ENCODE measurements around the gene S1PR3.

S1PR3 gene

GRCh38 chr9:88993327-88993726 is 2.1 kb downstream of the S1PR3 start:
- DNase-seq, result no peak

DNA sequence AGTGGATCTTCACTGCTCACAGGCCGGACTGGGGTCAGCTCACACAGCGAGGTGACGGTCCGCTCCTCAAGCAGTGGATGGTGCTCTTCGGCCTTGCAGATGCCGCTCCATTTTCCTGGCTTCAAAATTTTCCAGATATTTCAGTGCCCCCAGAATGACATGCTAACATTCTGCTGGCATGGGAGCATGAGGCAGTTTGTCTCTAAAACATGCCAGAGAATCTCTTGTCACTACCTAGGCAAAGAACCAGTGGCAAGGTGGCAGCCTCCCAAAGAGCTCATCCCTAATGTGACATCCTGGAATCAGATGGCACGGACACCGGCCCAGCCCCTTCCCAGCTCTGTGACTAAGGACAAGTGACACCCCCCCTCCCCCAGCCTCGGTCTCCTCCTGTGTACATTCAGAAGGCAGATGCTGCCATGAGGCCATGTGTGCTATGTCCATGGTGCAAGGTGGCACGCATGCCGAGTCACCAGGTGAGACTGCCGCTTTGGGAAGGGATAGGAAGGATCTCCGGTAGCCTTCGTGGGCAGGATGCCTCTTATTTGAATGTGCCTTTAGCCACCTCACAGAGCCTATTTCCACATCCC is 2.7 kb downstream of the S1PR3 start:
- DNase-seq, result no peak

DNA sequence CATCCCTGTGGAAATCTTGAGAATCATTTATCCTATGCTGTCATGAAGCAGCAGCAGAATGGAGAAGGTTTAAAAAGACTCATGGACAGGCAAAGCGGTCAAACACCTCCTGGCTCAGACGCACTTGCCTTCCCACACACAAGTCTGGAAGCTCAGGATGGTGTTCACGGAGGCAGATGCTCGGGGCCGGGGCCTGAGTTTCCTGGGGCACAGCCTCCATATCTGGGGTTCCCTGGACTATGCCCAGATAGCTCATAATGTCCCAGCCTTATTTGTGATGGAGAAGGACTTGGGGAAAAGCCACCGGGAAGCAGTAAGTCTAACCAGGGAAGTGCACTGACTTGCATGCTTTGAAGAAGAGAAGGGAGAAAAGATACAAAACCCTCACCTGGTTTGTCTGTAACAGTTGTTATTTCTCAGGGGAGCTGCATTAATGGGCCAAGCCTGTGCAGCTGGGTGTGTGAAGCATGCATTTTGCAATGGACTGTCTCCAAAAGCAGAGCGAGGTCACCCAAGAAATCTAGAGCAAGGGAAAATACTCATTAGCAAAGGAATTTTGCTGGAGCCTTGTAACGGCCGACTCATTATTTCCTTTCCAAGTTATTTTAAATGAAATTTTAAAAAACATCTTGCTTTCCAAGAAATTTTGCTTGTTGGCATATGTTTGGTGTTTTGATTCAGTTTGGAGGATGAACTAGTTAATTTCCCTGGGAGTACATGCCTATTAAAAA is 3.4 kb downstream of the S1PR3 start:
- peak; percentile 53 for DNase-seq

DNA sequence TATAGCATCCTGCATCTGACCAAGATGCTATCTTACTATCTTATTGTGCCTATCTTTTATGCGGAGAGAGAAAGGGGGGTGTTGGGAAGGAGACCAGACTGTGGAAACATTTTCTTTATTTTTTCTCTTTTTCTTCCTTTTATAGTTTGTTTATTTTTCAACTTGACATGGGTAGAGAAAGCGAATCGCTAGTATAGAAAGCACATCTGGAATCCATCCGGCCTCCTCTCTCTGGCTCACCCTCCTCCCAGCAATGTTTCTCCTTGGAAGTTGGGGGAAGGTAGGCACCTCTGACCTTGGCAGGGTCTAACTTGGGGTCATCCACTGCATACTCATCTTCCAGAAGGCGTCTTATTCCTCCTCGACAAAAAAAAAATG is 3.9 kb downstream of the S1PR3 start:
- no peak for DNase-seq

- DNase-seq, result no peak
Measured at GRCh38 chr9:88995627-88996026, 4.4 kb downstream of the S1PR3 start.

- DNase-seq, result no peak
Measured at GRCh38 chr9:88996046-88996920, 5.0 kb downstream of the S1PR3 start.

DNA sequence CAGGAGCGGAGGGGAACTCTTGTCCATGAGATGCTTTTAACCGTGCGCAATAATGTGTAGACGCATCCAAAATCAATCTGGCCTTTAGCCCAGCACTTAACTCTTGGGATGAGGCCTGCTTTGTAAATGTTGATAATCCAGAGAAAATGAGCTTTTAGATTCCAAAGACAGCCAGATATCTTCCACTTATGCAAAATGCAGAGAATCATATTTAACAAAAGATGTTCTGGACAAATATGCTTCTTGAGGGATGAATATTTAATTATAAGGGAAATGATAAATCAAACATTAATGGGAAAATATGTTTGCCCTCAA is 5.6 kb downstream of the S1PR3 start:
- DNase-seq, result peak; percentile 30

- peak; percentile 13 for DNase-seq
Measured at GRCh38 chr9:88997646-88998045, 6.4 kb downstream of the S1PR3 start.

DNA sequence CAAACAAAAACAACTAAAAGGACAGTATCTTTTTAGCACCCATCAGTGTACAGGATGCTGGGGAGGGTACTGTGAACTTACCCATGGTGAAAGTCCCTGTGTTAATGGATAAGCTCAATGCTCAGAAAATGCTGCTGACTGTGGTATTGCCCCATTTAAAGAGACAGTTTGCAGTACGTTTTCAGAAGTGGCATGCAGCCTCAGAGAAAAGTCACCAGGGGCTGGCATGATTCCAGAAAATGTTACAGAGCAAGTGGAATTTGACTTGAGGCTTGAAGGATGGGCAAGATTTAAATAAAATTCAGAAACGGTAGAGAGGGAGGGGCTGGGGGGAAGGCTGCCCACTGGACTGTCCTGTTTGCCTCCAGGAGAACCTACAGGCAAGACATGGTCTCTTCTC is 7.2 kb downstream of the S1PR3 start:
- peak; percentile 42 for DNase-seq

DNA sequence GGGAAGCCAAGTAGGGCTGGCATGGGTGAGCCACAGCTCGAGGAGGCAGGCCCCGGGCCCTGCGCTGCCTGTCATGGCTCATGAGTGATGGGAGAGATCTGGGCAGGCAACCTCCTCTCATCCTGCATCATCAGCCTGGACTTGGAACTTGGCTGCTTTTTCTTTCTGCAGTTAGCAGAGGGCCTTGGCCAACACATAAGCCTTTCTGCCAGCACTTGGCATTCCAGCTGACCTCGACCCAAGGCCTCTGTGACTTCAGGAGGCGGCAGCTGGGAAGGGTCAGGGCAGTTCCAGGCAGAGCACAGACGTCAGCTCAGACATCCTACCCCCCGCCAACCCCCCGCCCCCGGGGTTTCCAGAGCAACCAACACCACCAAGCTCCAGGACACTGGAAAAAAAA is 7.6 kb downstream of the S1PR3 start:
- peak; percentile 65 for DNase-seq

DNA sequence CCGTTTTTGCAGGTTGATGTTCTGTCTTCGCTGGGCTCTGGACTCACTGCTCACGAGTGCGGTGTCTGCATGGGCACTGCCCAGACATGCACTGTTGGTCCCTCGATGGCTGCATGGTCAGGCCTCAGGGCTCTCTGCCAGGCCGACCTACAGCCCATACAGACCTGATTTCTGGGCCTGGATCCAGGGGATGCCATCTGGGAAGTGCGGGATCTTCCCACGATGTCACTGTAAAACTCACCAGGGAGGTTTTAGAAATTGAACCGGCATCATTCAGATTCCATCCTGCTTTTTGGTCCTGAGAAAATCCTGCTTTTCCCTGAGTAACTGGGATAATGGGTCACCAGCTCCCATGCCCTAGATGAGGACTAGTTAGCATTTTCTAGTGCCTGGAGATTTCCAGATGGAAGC is 9.1 kb downstream of the S1PR3 start:
- peak; percentile 13 for DNase-seq

DNA sequence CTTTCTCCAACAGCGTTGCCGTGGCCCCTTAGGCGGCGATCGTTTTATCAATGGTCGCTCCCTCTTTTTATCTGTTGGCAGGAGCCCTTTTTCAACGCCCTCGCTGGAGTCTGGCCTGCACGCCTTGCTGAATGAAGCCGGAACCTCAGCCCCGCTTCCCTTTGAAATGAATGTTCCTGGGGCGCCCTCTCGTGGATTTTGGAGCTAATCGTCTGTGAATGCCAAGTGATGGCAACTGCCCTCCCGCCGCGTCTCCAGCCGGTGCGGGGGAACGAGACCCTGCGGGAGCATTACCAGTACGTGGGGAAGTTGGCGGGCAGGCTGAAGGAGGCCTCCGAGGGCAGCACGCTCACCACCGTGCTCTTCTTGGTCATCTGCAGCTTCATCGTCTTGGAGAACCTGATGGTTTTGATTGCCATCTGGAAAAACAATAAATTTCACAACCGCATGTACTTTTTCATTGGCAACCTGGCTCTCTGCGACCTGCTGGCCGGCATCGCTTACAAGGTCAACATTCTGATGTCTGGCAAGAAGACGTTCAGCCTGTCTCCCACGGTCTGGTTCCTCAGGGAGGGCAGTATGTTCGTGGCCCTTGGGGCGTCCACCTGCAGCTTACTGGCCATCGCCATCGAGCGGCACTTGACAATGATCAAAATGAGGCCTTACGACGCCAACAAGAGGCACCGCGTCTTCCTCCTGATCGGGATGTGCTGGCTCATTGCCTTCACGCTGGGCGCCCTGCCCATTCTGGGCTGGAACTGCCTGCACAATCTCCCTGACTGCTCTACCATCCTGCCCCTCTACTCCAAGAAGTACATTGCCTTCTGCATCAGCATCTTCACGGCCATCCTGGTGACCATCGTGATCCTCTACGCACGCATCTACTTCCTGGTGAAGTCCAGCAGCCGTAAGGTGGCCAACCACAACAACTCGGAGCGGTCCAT is 10.0 kb downstream of the S1PR3 start:
- peak; percentile 90 for DNase-seq

DNA sequence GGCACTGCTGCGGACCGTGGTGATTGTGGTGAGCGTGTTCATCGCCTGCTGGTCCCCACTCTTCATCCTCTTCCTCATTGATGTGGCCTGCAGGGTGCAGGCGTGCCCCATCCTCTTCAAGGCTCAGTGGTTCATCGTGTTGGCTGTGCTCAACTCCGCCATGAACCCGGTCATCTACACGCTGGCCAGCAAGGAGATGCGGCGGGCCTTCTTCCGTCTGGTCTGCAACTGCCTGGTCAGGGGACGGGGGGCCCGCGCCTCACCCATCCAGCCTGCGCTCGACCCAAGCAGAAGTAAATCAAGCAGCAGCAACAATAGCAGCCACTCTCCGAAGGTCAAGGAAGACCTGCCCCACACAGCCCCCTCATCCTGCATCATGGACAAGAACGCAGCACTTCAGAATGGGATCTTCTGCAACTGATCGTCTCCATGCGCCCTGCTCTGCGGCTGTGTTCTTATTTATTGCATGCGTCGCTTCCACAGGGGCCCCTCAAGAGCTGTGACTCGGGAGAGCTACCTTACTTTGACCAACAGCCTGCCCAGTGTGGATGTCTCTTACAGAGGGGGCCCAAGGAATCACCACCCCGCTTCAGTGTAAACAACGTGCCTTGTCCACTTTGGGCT is 10.8 kb downstream of the S1PR3 start:
- DNase-seq, result no peak

DNA sequence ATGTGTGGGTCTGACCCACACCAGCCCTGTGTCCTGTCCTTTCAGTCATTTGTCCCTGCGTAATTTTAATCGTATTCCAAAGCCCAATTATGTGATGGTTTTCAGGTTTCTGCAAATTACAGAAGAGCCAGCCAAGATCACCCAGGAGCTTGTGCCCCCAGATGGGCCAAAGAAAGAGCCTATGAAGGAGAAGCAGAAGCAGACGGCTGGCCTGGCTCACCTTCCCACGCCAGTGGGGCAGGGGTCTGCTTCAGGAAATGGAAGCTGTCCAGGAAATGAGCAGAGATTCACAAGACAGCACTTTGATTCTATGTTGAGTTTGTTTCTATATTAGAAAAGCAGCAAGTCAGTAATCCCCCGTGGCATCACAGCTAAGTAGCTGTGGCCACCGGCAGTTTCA is 11.7 kb downstream of the S1PR3 start:
- DNase-seq, result no peak

- DNase-seq, result no peak
Measured at GRCh38 chr9:89005323-89005722, 14.1 kb downstream of the S1PR3 start.

GRCh38 chr9:89006267-89006666 is 15.0 kb downstream of the S1PR3 start:
- DNase-seq, result no peak

DNA sequence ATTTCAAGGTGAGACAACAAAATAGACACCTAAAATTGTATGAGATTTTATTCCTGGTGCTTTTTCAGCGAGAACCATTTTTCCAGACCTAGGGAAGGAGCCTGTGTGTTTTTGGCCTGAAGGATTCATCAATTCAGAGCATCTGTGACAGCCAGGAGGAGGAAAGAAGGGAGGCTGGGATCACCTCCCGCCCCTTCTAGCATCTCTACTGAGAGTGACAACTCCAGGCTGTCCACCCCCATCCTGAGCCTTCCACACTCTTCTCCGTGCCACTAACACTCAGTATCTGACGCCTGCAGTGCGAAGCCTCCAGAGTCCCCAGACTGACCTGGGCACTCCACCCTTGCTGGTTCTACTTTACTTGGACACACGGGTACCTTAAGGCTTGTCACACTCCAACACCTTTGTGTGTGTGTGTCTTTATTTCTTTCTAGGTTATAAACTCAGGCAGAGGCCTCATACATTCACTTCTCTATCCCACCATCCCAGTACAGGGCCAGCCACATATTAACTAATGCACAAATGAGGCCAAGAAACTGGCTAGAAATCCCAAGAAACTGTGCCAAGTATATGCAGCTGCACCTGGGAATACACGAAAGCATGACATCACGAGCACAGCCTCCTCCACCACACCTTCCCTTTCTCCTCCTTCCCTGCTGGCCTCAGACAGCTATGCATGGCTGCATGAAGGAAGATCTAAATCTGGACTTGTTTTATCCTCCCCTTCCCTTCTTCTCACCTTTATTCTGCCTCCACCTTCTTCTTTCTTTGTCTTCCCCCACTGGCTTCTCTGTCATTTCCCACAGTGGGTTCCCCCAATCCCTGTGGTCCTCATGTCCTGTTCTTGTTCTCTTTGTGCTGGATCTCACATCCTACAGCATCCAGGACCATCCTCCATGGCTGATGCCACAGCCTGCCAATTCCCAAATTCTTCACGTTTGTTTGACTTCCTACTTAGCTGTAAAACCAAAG is 16.0 kb downstream of the S1PR3 start:
- no peak for DNase-seq

DNA sequence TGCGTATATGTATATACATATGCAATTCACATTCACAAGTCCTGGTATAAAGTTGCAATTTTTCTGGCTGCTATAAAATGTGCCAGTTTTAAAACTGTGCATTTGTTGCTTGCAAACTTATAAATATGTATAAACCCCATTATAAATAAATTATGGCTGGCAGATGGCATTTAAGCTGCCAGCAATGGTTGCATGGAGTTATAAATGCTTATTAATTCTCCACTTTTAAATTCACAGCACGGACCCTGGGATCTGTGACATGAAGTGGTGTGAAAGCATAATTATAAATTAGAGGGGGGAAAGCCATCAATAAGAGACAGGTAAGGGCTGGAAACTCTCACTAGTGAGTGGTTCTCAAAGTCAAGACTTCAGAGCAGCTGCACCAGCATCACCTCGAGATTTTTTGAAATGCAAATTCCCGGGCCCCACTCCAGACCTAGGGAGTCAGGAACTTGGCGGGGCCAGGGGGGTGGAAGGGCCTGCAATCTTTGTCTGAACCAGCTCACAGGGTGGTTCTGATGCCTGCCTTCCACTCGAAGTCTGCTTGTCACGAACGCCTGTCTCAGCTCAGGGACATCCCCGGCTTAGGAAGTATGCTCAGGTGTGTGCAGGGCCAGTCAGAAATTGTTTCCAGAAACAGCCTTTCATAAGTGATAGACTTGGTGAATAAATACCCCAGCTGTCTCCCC is 16.9 kb downstream of the S1PR3 start:
- DNase-seq, result no peak

- DNase-seq, result no peak
Measured at GRCh38 chr9:89008744-89009545, 17.7 kb downstream of the S1PR3 start.

- DNase-seq, result no peak
Measured at GRCh38 chr9:89009546-89009840, 18.2 kb downstream of the S1PR3 start.
